HG02970 (cell line): ENCODE data around the gene E2F2.
"Not testable (repeated sequence)": the region's sequence is repeated elsewhere in the genome, so short reads cannot be mapped to it uniquely, and the experiment has no call there.

ENCODE experiments used
- ATAC-seq: cut with Tn5 transposase; IDR thresholded peaks from one replicate; pipeline ENCODE4 v1.9.1; 2021; ENCODE audit warnings: mild to moderate bottlenecking, moderate library complexity, moderate number of reproducible peaks; ENCODE audit not compliant: unreplicated experiment, low FRiP score

E2F2 gene

DNA sequence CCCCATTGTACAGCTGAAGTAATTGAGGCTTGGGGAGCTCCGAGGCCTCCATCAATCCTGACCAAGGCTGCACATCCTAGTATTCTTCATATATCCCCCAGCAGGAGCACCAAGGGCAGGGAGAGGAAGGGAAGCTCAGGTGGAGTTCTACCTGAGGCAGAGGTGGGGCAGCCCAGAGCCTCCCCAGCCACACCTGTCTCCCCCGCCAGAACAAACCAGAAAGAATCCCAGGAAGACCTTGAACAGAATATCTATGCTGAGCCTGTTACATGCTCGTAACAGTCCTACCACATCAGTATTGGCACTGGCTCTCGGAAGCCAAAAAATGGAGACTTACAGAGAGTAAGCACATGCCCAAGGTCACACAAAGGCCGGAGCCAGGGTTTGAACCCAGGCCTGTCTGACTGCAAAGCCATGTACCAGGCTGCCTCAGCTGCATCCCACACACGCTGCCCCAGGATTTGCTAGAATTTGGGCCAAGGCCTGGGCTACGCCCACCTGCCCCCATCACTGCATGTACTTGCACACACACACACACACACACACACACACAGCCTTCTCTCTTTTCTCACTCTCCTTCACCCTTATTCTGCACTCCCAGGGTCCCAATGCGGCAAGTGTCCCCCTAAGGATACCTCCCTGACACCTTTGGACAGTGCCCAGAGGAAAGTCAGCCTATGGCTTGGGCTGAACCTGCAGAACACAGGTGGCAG is 4.5 kb downstream of the E2F2 start:
- ATAC-seq: no peak

DNA sequence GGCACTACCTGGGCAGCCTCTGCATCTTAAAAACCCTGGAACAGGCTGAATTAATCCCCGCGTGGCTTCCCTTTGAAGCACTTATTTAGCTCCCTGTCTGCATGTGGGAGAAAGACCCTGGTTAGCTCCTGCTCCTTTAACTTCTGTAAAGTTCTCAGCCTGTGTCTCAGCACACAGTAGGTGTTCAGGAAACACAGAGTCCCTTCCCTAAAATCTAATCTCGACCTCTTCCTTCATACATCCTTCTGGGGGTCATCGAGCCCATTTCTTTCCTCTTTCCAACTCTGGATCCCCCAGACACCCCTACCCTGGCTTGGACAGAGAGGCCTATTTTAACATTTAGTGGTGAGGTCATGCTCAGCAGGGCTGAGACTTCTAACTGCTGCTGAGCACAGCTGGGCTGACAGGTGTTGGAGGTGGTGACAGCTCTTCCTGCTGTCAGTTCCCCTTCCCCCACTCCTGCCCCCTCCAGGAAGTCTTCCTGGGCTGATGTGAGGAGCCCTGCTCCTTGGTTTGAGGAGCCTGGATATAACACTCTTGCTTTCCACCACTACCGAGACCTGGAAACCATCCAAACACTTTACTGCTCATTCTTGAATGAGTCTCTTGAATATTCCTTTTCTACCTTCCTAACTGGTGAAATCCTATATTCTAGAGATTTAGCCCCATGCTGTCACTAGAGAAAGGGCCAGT is 5.3 kb downstream of the E2F2 start:
- ATAC-seq: no peak

- ATAC-seq: no peak
Measured at GRCh38 chr1:23524716-23525401, 6.2 kb downstream of the E2F2 start.

GRCh38 chr1:23524163-23524562 is 6.9 kb downstream of the E2F2 start:
- no peak for ATAC-seq

DNA sequence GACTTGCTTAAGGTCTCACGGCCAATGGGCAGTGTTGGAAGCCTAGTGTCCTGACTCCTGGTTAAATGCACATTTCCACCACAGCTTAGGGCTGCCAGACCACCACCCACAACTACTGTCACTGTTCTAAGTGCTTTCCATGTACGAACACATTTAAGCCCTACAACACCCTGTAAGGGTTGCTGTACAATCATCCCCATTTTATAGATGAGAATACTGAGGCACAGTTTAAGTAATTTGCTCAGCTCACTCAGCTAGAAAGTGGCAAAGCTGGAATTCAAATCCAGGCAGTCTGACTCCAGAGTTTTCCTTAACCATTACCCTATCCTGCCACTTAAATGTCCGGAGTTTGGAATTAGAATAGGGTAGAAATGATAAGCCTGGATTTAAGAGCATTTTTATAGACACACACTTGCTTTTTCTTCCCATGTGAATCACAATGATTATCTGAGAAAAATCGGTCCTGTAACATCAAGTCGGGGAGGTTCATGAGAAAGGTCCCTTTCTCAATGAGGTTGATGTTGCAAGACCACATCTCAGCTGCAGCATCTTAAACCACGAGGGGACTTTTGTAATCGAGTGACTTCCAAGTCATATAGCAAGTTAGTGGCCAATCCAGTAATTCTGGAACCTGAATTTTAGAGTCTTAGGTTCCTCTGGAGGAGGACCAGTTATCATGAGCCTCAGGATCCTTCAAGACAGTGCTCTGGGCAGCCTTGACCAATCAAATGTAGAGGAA is 8.6 kb downstream of the E2F2 start:
- no peak for ATAC-seq

DNA sequence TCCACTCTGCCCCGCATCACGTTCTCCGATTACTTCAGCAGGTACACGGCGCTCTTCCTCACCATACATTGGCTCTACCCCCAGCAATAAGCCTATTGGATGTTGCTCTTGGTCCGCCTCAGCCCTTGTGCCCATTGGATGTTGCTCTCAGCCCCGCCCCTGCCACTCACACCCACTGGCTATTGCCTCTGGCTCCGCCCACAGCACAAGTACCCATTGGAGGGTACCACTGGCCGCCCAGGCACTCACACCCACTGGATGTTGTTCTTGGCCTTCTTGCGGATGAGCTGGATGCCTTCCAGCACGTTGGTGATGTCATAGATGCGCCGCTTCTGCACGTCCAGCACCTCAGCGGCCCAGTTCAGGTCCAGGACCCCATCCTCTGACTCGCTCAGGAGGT is 9.4 kb downstream of the E2F2 start:
- no peak for ATAC-seq

DNA sequence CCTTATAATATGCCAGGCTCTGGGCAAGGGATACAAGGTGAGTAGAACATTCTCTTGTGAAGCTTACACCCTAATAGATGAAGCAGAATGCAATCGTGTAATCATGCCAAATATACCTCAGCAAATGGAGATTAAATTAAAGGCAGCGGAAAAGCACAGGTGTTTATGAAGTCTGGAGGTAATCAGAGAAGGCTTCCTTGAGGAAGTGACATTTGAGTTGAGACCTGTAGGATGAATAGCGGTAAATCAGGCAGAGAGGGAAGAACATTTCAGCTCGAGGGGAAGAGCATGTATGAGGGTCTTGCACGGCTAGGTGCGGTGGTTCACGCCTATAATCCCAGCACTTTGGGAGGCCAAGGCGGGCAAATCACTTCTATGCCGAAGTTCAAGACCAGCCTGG is 13.5 kb downstream of the E2F2 start:
- ATAC-seq: no peak

- no peak for ATAC-seq
Measured at GRCh38 chr1:23515905-23516304, 15.1 kb downstream of the E2F2 start.

DNA sequence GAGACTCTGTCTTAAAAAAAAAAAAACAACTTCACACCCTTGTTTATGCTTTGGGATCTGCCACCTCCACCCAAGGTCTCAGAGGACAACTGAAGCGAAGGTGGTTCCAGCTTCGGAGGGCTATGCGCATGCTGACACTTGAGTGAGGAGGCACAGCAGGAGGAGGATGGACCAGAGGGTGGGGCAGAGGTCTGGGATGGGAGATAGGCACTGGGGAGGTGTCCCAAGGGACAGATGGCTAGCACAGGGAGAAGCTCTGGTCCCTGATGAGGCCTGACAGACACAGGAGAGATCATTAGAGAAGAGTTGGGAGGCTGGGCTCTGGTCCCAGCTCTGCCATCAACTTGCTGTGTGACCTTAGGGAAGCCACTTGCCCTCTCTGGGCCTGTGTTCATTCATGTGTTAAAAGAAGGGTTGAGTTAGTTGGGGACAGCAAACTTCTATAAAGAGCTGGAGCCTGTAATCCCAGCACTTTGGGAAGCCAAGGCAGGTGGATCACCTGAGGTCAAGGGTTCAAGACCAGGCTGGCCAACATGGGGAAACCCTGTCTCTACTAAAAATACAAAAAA is 16.8 kb downstream of the E2F2 start:
- ATAC-seq: no peak

DNA sequence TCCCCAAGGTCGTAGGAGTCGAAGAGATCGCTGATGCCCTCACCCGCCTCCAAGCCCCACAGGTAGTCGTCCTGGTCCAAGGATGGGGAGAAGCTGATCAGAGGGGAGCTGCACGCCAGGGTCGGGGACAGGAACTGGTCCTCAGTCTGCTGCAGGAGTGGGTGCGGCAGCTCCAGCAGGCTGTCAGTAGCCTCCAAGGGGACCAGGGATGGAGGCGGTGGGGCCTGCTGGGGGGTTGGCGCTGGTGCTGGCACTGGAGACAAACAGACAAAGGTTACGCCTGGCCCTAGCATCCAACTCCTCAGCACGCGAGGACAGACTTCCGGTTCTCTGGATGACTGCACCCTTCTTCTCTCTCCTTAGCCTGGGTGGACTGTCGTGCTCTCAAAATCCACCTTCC is 21.1 kb downstream of the E2F2 start:
- ATAC-seq: no peak

DNA sequence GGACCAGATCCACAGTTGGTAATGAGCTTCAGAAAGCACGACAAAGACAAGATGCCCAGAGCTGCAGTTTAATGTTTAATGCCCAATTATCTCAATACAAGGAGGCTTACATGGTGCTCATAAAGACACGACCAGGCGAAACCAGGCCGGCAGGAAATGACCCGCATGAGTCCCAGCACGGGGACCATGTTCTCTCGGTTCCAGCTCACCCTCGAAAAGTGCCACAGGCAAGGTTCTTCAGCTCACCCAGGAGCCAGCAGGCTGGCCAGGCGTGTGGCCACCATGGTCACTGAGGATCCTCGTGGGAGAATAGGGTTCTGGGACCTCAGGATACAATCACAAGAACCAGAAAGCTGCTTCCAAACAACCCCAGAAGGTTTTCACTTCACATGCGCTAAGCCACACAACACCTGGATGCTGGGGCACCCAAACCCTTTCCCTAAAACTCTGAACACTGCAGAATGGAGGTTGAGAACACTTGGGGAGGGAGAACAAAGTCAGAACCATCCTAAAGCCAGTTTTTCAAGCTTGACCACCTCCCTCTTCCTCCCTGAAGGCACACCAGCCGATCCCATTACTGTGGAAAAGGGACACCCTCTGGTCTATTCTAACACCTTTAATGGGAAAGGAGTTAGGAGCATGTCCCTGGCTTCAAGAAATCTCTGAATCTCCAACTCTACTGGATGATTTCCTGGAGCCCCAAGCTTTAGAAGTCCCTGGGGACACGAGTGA is 24.5 kb downstream of the E2F2 start:
- ATAC-seq: no peak

DNA sequence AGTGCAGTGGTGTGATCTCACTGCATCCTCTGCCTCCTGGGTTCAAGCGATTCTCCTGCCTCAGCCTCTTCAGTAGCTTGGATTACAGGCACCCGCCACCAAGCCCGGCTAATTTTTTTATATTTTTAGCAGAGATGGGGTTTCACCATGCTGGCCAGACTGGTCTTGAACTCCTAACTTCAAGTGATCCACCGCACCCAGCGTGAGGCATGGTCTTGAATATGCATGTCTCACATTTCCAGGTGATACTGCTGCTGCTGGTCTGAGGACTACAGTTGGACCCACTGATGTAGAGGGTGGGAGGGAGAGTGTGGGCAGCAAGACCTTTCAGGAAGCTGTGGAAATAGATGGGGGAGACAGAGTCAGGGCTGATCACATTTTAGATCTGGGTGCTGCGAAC is 25.2 kb downstream of the E2F2 start:
- no peak for ATAC-seq

DNA sequence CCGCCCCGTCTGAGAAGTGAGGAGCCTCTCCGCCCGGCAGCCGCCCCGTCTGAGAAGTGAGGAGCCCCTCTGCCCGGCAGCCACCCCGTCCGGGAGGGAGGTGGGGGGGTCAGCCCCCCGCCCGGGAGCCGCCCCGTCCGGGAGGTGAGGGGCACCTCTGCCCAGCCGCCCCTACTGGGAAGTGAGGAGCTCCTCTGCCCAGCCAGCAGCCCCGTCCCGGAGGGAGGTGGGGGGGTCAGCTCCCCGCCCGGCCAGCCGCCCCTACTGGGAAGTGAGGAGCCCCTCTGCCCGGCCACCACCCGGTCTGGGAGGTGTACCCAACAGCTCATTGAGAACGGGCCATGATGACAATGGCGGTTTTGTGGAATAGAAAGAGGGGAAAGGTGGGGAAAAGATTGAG is 26.9 kb downstream of the E2F2 start:
- not testable (repeated sequence) for ATAC-seq

DNA sequence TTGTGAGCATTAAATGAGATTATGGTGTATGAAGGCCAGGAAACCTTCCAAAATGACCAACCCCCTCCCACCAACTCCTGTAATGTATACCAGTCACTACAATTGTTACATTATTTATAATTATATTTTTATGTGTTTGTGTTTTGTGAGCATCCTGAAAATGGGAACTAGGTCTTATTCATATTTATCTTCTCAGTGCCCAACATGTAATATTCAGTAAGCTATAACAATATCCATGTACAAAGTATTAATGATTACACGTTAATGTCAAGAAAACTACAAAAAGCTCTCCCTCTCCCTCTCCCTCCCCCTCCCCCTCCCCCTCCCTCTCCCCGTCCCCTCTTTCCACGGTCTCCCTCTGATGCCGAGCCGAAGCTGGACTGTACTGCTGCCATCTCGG is 28.1 kb downstream of the E2F2 start:
- ATAC-seq: no peak

DNA sequence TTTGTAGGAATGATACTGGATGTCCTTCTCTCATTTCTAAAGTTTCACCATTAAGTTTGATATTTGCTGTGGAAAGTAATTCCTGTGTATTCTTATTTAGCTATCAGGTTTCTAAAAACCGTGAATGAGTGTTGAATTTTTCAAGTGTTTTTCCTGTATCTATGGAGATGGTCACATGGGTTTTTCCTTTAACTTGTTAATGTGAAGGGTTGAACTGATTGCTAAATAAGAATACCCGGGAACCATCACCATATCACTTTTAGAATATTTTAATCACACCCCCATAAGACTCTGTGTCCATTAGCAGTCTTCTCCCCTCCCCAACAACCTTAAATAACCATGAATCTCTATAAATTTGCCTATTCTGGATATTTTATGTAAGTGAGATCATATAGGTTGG is 30.6 kb downstream of the E2F2 start:
- no peak for ATAC-seq

DNA sequence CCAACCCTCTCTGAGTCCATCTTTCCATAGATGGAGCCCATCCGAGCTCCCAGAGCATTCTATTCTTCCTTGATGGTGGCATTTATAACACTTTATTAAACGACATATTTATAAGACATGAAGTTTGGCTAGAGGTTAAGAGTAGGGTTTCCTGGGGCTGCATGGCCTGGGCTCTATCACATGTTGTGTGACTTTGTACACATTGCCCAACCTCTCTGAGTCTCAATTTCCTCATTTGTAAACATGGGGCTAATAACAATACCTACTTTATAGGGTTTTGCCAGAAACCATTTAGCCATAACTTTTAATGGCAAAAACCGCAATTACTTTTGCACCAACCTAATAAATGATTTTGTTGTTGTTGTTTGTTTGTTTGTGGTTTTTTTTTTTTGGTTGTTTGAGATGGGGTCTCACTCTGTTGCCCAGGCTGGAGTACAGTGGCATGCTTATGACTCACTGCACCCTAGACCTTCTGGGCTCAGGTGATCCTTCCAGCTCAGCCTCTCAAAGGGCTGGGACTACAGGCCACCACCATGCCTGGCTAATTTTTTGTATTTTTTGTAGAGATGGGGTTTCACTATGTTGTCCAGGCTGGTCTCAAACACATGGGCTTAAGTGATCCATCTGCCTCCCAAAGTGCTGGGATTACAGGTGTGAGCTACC is 33.1 kb downstream of the E2F2 start:
- no peak for ATAC-seq

DNA sequence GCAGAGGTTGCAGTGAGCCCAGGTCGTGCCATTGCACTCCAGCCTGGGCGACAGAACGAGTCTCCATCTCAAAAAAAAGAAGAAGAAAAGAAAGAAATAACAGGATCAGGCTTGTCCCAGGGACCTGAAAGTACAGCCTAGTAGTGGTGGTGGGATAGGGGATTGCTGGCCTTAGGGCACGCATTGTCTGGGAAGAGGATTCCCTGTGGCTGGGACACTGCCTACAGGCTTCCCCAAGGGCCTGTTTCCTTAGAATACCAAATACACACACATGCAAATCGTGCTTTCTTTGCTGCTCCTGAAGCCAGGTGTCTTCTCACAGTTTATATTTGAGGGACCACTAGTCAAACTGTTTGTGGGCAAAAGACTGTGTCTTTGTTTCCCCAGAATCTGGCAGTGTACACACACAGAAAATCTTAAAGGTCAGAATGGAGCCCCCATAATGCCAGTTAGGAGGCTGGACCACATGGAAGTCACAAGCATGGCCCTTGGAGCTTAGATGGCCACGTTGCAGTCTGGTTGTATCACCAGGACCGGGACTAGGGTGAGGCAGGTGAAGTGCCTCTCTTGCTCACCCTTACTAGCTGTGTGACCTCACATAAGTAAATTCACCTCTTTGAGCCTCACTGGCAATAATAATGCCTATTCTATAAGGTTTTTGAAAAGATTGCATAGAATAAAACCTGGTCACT is 34.4 kb downstream of the E2F2 start:
- no peak for ATAC-seq

DNA sequence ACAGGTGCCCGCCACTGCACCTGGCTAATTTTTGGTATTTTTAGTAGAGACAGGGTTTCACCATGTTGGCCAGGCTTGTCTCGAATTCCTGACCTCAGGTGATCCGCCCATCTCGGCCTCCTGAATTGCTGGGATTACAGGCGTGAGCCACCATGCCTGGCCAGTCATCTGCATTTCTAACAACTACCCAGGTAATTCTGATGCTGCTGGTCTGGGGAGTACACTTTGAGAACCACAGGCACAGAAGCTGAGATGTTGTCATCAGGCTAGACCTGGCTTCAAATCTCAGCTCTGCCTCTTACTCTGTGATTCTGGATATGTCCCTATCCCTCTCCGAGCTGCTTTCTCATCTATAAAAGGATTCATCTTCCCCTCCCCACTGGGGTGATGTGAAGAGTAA is 36.2 kb downstream of the E2F2 start:
- ATAC-seq: not testable (repeated sequence)

DNA sequence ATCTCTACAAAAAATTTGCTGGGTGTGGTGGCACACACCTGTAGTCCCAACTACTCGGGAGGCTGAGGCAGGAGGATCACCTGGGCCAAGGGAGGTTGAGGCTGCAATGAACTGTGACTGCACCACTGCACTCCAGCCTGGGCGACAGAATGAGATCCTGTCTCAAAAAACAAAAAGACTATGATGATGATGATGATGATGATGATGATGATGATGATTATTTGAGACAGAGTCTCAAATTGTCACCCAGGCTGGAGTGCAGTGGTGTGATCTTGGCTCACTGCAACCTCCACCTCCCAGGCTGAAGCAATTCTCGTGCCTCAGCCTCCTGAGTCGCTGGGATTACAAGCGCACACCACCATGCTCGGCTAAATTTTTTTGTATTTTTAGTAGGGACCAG is 38.3 kb downstream of the E2F2 start:
- ATAC-seq: not testable (repeated sequence)
